GM10248 (cell line): ENCODE data around the gene INPP5D.

Experiments used
- CTCF ChIA-PET: fragments of 300-600 bp; sonication (Branson Sonifier 250); formaldehyde crosslinking; extraction: SDS; loops from one replicate; lab custom pipeline; 2021; ENCODE audit warnings: antibody characterized with exemption; lab: Yijun Ruan, JAX
- POLR2A ChIA-PET: fragments of 350-650 bp; sonication (Branson Sonifier 250); formaldehyde crosslinking; extraction: SDS; loops from one replicate; lab custom pipeline; 2020; ENCODE audit warnings: antibody characterized with exemption; lab: Yijun Ruan, JAX
- DNase-seq: peaks from one replicate; pipeline ENCODE4 v3.0.0; 2012; ENCODE audit errors: extremely low spot score
- TF ChIP-seq, protein P1 (sequence below): IDR thresholded peaks from 2 replicates; pipeline ENCODE4 v1.5.1; 2012; ENCODE audit warnings: mild to moderate bottlenecking, low read depth; ENCODE audit errors: extremely low read depth, missing control alignments, control extremely low read depth

INPP5D gene

GRCh38 chr2:233162770-233163169 lies 102.6 kb downstream of the INPP5D start:
- TF ChIP-seq, protein P1, sequence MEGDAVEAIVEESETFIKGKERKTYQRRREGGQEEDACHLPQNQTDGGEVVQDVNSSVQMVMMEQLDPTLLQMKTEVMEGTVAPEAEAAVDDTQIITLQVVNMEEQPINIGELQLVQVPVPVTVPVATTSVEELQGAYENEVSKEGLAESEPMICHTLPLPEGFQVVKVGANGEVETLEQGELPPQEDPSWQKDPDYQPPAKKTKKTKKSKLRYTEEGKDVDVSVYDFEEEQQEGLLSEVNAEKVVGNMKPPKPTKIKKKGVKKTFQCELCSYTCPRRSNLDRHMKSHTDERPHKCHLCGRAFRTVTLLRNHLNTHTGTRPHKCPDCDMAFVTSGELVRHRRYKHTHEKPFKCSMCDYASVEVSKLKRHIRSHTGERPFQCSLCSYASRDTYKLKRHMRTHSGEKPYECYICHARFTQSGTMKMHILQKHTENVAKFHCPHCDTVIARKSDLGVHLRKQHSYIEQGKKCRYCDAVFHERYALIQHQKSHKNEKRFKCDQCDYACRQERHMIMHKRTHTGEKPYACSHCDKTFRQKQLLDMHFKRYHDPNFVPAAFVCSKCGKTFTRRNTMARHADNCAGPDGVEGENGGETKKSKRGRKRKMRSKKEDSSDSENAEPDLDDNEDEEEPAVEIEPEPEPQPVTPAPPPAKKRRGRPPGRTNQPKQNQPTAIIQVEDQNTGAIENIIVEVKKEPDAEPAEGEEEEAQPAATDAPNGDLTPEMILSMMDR: no peak
- DNase-seq: no peak
- POLR2A ChIA-PET: no interaction called here
- CTCF ChIA-PET: interaction anchor here (1.0 to 2.2 kb wide), 3 partner anchors 10 to 89 kb away, joined by 3 to 10 read pairs (median 3); partner anchors contain the start of gene ATG16L1

DNA sequence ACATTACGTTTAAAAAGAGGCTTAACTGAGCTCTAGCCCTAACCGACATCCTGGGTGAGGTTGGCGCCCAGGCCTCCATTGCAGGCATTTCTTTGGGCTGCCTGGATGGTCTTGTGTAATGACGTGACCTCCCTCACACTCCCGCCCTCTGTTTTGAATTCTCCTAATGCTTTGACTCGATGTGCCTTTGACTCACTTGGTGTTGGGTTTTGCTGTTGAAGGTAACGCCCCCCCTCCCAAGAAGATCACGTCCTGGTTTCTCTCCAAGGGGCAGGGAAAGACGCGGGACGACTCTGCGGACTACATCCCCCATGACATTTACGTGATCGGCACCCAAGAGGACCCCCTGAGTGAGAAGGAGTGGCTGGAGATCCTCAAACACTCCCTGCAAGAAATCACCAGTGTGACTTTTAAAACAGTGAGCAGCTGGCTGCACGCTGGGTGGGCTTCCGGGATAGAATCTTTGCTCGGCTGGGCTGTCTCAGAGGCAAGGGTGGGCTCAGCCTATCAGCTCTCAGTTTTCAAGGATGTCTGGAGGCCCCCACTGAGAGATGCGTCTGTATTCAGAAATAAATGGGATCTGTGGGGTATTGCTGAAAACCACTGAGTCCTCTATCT lies 103.5 kb downstream of the INPP5D start:
- ChIA-PET POLR2A (no interaction called here), CTCF (interaction anchor here (2.2 kb wide), 1 partner anchor 11 kb away, joined by 10 read pairs; no protein-coding TSS in a partner anchor)
- TF ChIP-seq, protein P1: no peak
- DNase-seq: no peak

GRCh38 chr2:233164128-233164635 lies 104.0 kb downstream of the INPP5D start:
- CTCF ChIA-PET: no interaction called here
- TF ChIP-seq, protein P1: no peak
- no peak for DNase-seq
- POLR2A ChIA-PET: no interaction called here

GRCh38 chr2:233164967-233165366 lies 104.8 kb downstream of the INPP5D start:
- ChIA-PET CTCF (no interaction called here), POLR2A (no interaction called here)
- DNase-seq: no peak
- TF ChIP-seq, protein P1: no peak

- POLR2A ChIA-PET: no interaction called here
- CTCF ChIA-PET: no interaction called here
Measured at GRCh38 chr2:233165543-233165894, 105.4 kb downstream of the INPP5D start.

GRCh38 chr2:233165895-233166661 lies 105.9 kb downstream of the INPP5D start:
- TF ChIP-seq, protein P1: no peak
- POLR2A ChIA-PET: no interaction called here
- CTCF ChIA-PET: no interaction called here
- no peak for DNase-seq

More at GRCh38 chr2:233165543-233165894, 105.4 kb downstream of the INPP5D start:
- TF ChIP-seq, protein P1: no peak
- DNase-seq: no peak
